ENCODE data around the gene RIPOR3. TPM values are rescaled to one million over a fixed set of nuclear protein-coding genes. Genes with fewer than 3 reads are reported as not detected.
"Not testable (repeated sequence)": the region's sequence is repeated elsewhere in the genome, so short reads cannot be mapped to it uniquely, and the experiment has no call there.

Gene RIPOR3
- total RNA-seq, 1 donor from 2014 or later: not detected

GRCh38 chr20:50645253-50646068 lies 45.9 kb downstream of the RIPOR3 start:
- H3K9me3 Mint-ChIP-seq: no peaks in the 10 kb centered on the region
- H3K27me3 Mint-ChIP-seq (ENCODE audit: insufficient read depth): no peaks in the 10 kb centered on the region
- no peak overlapping the region for H3K27ac Mint-ChIP-seq
- DNase-seq (ENCODE audit: low spot score): no peak
- no peaks in the 10 kb centered on the region for H3K4me1 Mint-ChIP-seq (ENCODE audit: low read depth)
- no peak overlapping the region for H3K4me3 Mint-ChIP-seq
- no peaks in the 10 kb centered on the region for H3K36me3 Mint-ChIP-seq (ENCODE audit: low read depth)
- intact Hi-C loops (cut with micrococcal nuclease): no loop called here

- Mint-ChIP-seq H3K36me3 (ENCODE audit: low read depth) (no peaks in the 10 kb centered on the region), H3K9me3 (no peaks in the 10 kb centered on the region), H3K4me1 (ENCODE audit: low read depth) (no peaks in the 10 kb centered on the region), H3K27me3 (ENCODE audit: insufficient read depth) (no peaks in the 10 kb centered on the region), H3K27ac (no peak overlapping the region), H3K4me3 (no peak overlapping the region)
- no peak for DNase-seq (ENCODE audit: low spot score)
- intact Hi-C loops (cut with micrococcal nuclease): no loop called here
Measured at GRCh38 chr20:50642288-50642803, 49.0 kb downstream of the RIPOR3 start.

- H3K27me3 Mint-ChIP-seq (ENCODE audit: insufficient read depth); H3K4me3 Mint-ChIP-seq; H3K27ac Mint-ChIP-seq; H3K9me3 Mint-ChIP-seq; H3K36me3 Mint-ChIP-seq (ENCODE audit: low read depth); DNase-seq (ENCODE audit: low spot score); intact Hi-C loops (cut with micrococcal nuclease); H3K4me1 Mint-ChIP-seq (ENCODE audit: low read depth): not testable (repeated sequence)
Measured at GRCh38 chr20:50641625-50642287, 49.6 kb downstream of the RIPOR3 start.

GRCh38 chr20:50639971-50640711 lies 51.2 kb downstream of the RIPOR3 start:
- not testable (repeated sequence) for H3K27me3 Mint-ChIP-seq (ENCODE audit: insufficient read depth); H3K4me3 Mint-ChIP-seq; DNase-seq (ENCODE audit: low spot score); H3K9me3 Mint-ChIP-seq; H3K27ac Mint-ChIP-seq; H3K4me1 Mint-ChIP-seq (ENCODE audit: low read depth); H3K36me3 Mint-ChIP-seq (ENCODE audit: low read depth)
- intact Hi-C loops (cut with micrococcal nuclease): loop anchor here (10.0 kb wide), 1 partner anchor 105 kb away; no protein-coding TSS in a partner anchor

- not testable (repeated sequence) for H3K36me3 Mint-ChIP-seq (ENCODE audit: low read depth); H3K4me3 Mint-ChIP-seq; H3K4me1 Mint-ChIP-seq (ENCODE audit: low read depth); DNase-seq (ENCODE audit: low spot score); H3K27me3 Mint-ChIP-seq (ENCODE audit: insufficient read depth); H3K9me3 Mint-ChIP-seq; H3K27ac Mint-ChIP-seq
- intact Hi-C loops (cut with micrococcal nuclease): loop anchor here (10.0 kb wide), 1 partner anchor 107 kb away; no protein-coding TSS in a partner anchor
Measured at GRCh38 chr20:50638015-50638847, 53.1 kb downstream of the RIPOR3 start.

- Mint-ChIP-seq H3K36me3 (ENCODE audit: low read depth) (no peaks in the 10 kb centered on the region), H3K4me1 (ENCODE audit: low read depth) (no peaks in the 10 kb centered on the region), H3K27me3 (ENCODE audit: insufficient read depth) (no peaks in the 10 kb centered on the region), H3K9me3 (no peaks in the 10 kb centered on the region), H3K4me3 (no peak overlapping the region), H3K27ac (no peak overlapping the region)
- DNase-seq (ENCODE audit: low spot score): no peak
- intact Hi-C loops (cut with micrococcal nuclease): loop anchor here (10.0 kb wide), 1 partner anchor 108 kb away; no protein-coding TSS in a partner anchor
Measured at GRCh38 chr20:50636601-50637540, 54.5 kb downstream of the RIPOR3 start.

GRCh38 chr20:50635676-50636600 lies 55.4 kb downstream of the RIPOR3 start:
- peak; percentile 26 for DNase-seq (ENCODE audit: low spot score)
- Mint-ChIP-seq H3K9me3 (no peaks in the 10 kb centered on the region), H3K4me1 (ENCODE audit: low read depth) (no peaks in the 10 kb centered on the region), H3K27ac (no peak overlapping the region), H3K36me3 (ENCODE audit: low read depth) (no peaks in the 10 kb centered on the region), H3K4me3 (no peak overlapping the region), H3K27me3 (ENCODE audit: insufficient read depth) (no peaks in the 10 kb centered on the region)
- intact Hi-C loops (cut with micrococcal nuclease): loop anchor here (10.0 kb wide), 1 partner anchor 109 kb away; no protein-coding TSS in a partner anchor

- no peak overlapping the region for H3K4me3 Mint-ChIP-seq
- no peak for DNase-seq (ENCODE audit: low spot score)
- H3K9me3 Mint-ChIP-seq: no peaks in the 10 kb centered on the region
- intact Hi-C loops (cut with micrococcal nuclease): loop anchor here (10.0 kb wide), 1 partner anchor 110 kb away; no protein-coding TSS in a partner anchor
- H3K27ac Mint-ChIP-seq: no peak overlapping the region
- H3K27me3 Mint-ChIP-seq (ENCODE audit: insufficient read depth): no peaks in the 10 kb centered on the region
- no peaks in the 10 kb centered on the region for H3K36me3 Mint-ChIP-seq (ENCODE audit: low read depth)
- H3K4me1 Mint-ChIP-seq (ENCODE audit: low read depth): no peaks in the 10 kb centered on the region
Measured at GRCh38 chr20:50635014-50635557, 56.3 kb downstream of the RIPOR3 start.

GRCh38 chr20:50634191-50634590 lies 57.2 kb downstream of the RIPOR3 start:
- no peak for DNase-seq (ENCODE audit: low spot score)
- Mint-ChIP-seq H3K9me3 (no peaks in the 10 kb centered on the region), H3K4me1 (ENCODE audit: low read depth) (no peaks in the 10 kb centered on the region), H3K36me3 (ENCODE audit: low read depth) (no peaks in the 10 kb centered on the region), H3K27me3 (ENCODE audit: insufficient read depth) (no peaks in the 10 kb centered on the region), H3K4me3 (no peak overlapping the region), H3K27ac (no peak overlapping the region)
- intact Hi-C loops (cut with micrococcal nuclease): loop anchor here (10.0 kb wide), 1 partner anchor 111 kb away; no protein-coding TSS in a partner anchor

- H3K27me3 Mint-ChIP-seq (ENCODE audit: insufficient read depth): peaks cover 2% of the 10 kb centered on the region
- no peak overlapping the region for H3K27ac Mint-ChIP-seq
- H3K4me3 Mint-ChIP-seq: no peak overlapping the region
- H3K4me1 Mint-ChIP-seq (ENCODE audit: low read depth): no peaks in the 10 kb centered on the region
- intact Hi-C loops (cut with micrococcal nuclease): loop anchor here (10.0 kb wide), 1 partner anchor 111 kb away; no protein-coding TSS in a partner anchor
- no peaks in the 10 kb centered on the region for H3K36me3 Mint-ChIP-seq (ENCODE audit: low read depth)
- no peak for DNase-seq (ENCODE audit: low spot score)
- no peaks in the 10 kb centered on the region for H3K9me3 Mint-ChIP-seq
Measured at GRCh38 chr20:50633361-50633760, 58.0 kb downstream of the RIPOR3 start.

Measured in activated T-helper 1 cell treated with anti-CD3 and anti-CD28 coated beads, Interleukin-12 subunit alpha, Interleukin-12 subunit beta, Interleukin-2, Interleukin-4 antibody, amounts not matched to agents 30 ng/mL and 10 ng/mL and 1 ng/mL, durations not matched to agents 14 hours and 24 hours and 36 hours (primary cell).